Occipital lobe (tissue), 2 donors: ENCODE results near the gene MATCAP1. TPM values are rescaled to one million over a fixed set of nuclear protein-coding genes. Genes with fewer than 3 reads are reported as not detected.
A peak's percentile ranks its signal among the peaks of the same experiment; 100 is the strongest.

ENCODE experiments used
- DNase-seq: peaks from one replicate; lab custom pipeline; 2025; lab: John Stamatoyannopoulos, UW
- total RNA-seq: library from RNA; depleted of rRNA; stranded (reverse); fragments of >200 nt; gene quantifications from one replicate; pipeline ENCODE4 v1.2.3, GENCODE V29; 2014

Gene MATCAP1
- total RNA-seq, 1 donor from 2014 or later, result 49.1 TPM

DNA sequence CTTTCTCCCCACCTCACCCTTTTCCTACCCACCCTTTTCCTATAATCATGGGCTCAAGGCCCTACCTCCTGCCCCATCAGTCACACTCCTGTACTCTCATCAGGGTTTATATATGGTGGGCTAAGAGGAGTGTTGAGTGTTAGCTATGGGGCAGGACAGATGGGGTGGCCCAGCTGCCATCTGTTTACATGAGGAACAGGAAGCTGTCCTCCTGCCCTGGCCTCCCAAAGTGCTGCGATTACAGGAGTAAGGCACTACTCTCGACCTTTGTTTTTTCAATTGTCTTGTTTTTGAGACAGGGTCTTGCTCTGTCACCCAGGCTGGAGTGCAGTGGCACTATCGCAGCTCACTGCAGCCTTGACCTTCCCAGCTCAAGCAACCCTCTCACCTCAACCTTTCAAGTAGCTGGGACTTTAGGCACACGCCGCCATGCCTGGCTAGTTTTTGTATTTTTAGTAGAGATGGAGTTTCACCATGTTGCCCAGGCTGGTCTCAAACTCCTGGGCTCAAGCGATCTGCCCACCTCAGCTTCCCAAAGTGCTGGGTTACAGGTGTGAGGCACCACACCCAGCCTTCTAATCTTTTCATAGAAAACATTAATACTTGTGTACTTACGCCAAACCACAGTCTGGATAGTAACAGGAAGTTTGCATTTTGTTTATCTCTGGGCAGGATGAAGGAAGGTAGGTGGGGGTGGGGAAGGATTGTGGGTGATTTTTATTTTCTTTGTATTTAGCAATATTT, 25.7 kb downstream of the MATCAP1 start:
- no peak for DNase-seq

DNA sequence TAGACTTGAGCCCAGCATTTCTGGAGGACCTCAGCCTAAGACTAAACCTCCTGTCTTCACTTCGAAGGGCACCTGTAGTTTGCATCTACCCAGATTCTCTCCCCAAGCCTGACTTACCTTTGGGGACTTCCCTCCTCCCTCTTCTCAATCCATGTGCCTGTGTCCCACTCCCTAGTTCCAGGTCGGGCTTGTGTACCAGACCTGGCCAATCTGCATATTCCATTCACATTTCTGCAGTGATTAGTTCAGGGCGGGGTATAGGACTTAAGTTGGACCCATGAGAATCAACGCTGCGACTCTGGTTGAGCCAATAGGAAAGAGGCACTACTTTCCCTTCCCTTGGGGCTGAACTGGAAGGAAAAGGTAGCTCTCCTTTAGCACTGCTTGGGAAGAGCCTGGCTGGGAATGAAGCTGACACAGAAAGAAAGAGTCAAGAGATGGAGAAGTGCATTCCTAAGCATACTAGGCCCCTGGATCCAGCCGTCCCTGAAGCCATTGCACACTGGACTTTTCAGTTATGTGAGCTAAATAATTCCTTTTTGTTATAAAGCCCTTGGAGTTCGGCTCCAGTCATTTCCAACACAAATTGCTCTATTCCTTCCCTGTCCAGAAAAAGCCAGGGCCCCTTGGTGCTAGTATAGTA, 26.5 kb downstream of the MATCAP1 start:
- no peak for DNase-seq

DNA sequence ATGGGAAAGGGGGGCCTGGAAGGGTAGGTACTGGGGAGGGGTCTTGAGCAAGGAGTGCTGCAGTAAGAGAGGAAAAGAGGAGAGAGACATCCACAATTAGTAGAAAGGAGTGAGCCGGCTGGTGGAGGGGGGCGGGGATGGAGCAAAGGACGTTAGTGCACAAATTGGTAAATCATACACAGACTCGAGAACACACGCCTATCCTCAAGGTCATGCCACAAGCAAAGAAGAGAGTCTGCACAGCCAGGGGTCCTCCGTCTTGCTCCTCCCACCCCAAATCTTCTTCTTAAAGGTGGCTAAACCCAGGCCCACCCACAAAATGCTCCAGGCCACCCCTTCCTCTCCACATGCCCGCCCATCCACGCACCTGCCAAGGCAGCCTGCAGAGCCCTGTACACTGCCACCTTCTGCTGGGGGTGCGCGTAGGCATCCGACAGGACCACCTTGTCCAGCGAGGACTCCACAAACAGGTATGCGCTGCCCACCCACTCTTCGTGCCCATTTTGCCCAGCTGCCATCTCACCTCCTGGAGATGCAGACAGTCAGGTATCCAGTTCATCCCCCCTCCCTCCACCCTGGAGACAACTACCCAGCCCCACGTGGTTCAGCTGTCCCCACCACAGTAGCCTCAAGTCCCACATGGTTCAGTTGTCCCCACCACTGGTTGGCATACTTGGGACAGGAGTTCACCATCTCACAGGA, 27.5 kb downstream of the MATCAP1 start:
- DNase-seq, result no peak

DNA sequence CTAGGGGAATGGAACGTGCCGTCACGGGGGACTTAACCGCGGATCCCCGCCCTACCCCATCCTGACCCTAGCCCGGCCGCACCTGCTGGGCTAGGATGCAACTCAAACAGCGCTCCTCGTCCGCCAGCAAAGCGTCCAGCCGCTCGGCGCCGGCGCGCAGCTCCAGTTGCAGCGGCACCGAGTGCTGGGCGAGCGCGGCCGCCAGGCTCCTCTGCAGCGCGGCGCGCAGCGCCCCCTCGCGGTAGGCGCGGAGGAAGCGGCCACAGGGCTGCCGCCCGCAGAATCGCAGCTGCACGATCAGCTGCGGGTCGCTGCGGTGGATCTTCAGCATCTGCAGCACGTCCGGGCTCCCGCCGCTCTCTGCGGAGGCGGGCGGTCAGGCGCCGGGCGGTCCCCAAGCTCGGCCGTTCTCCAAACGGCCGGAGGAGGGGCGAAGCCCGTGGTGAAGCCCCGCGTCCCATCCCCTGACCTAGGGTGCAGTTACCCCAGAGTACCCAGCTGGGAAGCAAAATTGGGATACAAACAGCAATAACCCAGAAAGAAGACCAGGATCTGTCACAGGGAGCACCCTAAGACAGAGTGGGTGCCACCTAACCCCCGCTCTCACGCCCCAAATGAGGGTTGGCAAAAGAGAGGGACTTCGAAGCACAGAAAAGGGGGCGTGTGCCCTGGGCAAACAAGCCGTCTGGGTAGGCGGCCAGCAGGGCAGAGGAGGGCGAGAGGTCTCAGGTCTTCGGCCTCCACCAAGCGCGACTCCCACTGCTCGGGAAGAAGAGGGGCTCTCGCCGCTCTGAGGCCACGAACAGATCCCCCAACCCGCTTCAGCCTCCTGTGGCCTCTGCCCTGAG, 28.2 kb downstream of the MATCAP1 start:
- peak; percentile 69 for DNase-seq

DNA sequence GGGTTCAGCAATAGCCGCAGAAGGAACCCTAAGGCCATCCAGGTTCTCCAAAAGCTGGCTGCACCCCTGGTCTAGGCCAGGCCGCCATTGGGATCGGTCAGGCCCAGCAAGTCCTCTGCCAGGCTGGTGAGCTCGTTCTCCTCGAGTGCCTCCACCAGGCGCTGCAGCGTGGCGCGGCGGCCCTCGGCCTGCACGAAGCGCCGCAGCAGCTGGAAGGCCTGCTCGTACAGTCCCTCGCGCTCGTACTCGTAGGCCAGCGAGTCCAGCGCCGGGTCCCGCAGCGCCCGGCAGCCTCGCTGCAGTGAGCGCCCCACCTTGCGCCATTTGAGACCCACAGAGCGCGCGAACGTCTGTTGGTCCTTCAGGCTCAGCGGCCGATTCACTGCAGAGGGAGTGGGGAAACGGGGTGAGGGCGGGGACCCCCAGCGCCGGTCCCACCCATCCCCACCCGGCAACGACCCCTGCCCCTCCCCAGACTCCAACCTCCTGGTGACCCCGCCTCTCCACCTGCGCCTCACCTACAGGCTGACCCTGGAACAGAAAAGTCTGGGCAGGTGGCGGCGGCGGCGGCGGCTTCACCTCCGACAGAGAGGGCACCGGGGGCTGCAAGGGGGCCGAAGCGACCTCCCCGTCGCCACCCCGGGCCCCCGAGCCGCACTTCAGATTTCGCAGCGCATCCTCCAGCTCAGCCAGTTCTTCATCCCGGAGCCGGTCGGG, 29.0 kb downstream of the MATCAP1 start:
- DNase-seq, result no peak

DNA sequence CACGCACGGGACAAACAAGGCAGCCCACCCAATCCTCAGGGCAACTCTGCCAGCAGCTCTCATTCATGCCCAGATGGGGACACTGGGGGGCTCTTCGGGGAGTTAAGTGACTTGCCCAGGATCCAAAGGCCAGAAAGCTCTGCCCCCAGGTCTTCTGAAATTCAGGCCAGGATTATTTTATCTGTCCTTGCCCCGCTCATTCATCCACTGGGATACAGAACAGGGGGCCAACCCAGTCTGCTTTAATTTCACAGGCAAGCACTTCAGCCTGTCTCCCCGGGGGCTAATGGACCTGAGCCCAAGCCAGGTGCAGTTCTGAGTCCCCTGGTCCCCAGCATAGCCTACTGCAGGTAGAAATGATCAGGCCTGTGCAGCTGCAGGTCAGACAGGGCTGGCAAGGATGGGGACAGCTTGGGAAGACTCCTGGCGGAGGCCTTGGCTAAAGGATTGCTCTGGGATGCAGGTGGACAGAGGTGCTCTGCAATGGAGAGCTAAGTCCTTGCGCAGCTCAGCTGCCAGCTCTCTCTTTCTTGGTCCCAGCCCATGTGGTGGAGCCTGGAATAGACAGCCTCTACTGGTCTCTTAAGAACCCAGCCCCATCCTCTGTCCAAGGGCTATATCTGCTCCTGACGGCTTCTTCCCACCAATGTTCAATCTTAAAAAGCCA, 32.2 kb downstream of the MATCAP1 start:
- no peak for DNase-seq

DNA sequence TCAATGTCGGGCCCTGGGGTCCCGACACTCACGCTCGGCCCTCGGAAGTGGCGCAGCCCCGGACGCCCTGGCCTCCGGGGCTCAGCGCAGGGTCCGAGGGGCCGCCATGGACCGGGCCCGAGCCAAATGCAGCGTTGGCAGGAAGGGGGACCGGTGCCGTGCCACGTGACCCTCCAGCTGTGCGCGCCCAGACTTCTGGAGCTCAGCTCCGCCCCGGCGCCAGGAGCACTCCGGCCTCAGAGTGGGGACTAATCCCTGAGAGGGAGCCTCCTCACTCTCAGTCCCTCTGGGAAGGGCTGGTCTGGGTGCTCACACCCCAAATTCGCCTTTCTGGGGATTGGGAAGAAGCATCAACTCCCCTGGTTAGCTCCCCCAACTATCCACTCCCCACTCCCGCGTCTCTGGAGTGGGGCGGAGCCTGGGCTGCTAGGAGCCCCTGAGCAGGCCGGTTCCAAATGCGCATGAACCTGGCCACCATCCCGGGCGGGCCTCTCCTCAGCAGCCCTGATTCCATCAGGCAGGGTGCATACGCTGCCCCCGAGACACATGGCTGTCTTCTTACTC, 32.8 kb downstream of the MATCAP1 start, which contains the start of gene B3GNT9:
TSS of gene B3GNT9 (minus strand) at position 166 of the 564 bp plus-strand sequence. CDS start 513 bp downstream, outside the sequence.
- no peak for DNase-seq

DNA sequence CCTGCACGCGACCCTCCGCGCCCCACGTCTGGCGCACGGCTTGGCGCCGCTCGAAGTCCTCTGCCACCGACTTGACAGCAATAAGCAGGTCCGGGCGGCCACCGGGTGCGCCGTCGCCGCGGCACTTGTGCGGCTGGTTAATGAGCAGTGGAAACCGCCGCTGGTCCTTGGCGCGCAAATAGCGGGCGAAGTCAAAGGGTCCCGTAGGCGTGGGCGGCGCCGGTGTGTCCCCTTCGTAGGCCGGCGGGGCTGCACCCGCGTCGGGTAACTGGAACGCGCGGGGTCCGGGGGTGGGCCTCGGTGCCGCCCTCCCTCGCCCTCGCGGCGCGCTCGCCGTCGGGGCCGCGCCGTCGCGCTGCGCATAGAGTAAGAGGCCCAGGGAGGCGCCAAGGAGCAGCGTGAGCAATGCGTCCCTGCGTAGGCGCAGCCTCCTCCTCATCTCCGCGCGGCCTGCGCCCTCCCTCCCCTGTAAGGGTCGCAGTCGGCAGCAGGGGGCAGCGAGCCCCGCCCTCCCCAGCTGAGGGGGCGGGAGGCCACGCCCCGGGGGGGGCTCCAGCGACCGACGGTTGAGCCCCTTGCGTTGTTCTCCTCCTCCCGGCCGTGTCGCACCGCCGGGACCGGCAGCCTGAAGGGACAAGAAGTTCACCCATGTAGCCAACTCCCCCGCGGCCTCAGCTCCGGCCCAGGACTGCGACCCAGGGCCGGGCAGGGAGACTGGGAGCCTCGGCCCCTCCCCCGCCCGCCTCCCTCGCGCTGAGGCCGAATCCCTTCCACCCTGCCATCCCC, 33.5 kb downstream of the MATCAP1 start:
- DNase-seq, result no peak

DNA sequence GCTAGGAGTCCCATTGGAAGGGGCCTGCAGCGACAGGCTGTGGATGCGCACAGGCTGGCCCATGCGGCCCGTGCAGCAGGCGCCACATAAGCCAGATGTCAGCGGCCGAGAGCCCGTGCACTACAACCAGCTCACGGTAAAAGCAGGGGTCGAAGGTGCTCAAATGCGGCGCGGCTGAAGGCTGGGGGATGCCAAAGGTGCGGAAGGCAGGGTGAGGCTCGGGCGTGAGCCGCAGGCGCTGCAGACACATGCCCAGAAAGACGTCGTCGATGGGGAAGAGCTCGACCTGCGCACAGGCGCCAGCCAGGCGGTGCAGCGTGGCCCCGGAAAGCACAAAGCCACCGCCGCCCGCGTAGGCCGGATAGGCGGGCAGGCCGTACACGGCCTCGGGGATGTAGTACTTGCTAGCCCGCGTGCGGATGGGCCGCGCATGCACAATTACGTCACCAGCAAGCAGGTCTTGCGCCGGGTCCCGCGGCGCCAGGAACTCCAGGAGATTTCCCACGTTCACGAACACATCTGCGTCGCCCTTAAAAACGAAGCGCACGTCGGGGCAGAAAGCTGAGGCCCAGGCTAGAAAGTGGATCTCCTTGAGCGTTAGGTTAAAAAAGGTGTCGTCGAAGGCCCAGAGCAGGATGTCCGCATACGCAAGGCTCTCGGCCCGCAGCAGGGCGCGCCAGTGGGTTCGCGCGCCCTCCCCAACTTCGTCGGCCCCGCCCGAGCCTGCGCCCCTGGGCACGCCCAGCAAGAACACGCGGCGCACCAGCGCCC, 34.3 kb downstream of the MATCAP1 start:
- no peak for DNase-seq

DNA sequence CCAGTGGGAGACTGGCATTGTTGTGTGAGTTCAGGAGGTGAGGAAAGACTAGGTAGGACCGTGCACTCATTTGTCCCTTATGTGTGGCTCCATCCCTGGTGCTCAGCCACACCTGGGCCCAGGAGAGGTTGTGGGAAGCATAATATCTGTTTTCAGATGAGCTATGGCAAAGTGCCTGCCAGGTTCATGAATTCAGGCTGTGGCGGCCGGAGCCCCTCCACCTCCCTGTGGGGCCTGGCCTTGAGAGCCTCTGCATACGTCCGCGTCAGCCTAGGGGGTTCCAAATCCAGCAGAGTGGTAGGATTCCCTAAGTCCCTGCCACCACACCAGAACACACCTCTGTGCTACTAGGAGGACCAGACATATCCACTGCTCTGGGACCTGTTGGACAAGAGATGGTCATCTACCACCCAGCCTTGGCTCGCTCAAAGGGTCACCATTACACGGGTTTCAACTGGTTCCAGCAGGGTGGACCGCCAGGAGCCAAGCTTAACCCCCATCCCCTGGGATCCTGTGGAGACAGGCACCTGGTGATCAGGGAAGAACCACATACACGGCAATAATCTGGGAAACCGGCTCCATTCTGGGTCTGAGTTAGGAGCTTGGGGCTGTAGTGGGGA, 35.0 kb downstream of the MATCAP1 start:
- DNase-seq, result no peak

DNA sequence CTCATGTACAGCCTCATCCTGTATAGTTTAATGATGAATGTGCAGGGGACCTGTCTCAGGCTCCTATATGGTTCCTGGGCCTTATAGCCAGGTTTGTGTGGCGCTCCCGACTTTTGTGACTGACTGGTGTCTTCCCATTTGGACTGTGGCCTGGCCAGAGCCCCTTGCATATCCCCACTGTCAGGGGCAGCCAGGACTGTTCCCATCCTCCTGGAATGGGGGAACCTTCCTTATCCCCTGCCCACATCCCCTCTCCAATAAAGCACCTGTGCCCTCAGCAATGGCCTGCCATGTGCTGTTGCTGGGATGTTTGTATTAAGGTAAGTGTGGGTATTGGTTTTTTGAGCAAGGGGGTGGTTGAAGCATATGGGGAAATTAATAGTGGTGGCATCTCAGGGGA, 35.5 kb downstream of the MATCAP1 start:
- no peak for DNase-seq

DNA sequence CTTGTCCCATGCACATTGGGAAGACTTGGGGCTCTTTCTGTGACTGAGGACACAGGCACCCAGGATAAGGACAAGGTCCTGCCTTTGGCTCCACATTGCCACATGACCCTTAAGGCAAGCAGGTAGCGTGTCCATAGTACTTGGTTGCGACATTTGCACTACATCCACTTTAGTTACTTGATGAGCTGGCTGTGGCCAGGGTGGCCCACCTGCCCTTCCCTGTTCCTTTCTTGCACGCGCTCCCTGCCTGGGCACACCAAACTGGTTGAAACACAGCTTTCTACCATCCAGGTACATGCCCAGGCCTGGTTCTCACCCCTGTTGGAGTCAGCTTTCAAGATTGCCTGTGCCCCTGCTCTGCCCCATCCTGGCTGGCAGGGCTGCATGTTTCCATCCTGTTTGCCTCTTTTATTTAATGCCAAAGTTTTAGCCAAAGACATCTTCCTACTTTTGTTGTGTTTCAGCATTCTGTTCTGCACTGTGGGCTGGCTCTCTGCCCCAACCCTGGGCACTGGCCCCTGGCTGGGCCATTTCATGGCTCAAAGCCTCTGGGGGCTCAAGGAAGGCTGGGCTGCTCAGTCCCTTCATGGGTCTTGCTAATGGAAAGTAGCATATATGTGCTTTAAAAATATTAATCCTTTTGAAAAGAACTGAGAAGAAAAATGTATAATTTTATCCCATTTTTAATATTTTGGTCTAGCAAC, 36.2 kb downstream of the MATCAP1 start:
- no peak for DNase-seq

DNA sequence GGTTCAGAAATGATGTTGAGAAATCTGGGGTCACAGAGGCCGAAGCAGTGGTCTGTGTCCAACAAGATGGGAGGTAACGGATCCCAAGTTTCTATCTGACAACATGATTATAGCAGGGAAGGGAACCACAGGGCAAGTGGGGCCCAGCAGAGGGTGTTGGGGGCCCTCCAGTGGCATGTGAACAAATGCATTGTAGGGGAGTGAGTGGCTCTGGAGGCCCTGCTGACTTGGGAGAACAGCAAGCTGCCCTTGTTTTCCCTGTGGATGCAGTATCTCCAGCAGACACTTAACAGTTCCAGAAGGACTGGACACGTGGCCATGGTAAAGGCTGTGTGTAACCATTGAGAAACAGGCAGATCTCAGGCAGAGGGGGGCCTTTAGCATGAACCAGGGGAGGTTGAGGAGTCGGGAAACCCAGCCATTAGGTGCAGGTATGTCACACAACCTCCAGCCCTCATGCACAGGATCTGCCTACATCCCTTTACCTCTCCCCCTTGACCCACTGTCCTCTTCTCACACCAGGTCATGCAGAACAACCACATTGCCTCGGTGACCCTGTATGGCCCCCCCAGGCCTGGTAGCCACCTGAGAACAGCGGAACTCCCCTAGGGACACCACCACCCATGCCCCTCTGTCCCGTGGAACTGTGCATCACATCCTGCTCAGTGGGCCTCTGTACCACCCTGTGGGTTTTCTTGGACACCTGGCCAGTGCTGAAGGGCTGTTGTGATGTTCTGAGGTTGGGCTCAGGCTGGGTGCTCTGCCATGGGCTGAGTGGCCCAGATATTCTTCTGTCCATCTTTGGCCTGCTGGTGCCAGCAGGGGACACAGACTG, 37.0 kb downstream of the MATCAP1 start:
- DNase-seq, result no peak

DNA sequence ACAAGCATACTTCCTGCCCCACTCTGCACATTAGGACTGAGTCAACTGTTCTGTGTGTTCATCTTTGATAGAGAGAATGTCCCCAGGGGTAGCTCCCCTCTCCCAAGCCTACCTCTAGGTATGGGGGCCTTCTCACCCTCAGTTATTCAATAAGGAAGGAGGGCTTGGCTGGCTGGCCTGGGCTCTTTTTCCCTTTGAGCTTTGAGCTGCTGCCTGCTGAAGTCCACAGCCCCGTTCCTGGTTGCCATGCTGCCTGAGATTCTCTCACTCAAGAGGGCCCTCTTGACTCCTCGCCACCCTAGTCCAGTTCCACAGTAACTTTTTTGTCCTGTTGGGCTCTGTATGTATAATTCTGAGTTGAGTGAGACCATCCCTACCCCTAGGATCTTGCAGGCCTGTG, 38.0 kb downstream of the MATCAP1 start:
- no peak for DNase-seq

DNA sequence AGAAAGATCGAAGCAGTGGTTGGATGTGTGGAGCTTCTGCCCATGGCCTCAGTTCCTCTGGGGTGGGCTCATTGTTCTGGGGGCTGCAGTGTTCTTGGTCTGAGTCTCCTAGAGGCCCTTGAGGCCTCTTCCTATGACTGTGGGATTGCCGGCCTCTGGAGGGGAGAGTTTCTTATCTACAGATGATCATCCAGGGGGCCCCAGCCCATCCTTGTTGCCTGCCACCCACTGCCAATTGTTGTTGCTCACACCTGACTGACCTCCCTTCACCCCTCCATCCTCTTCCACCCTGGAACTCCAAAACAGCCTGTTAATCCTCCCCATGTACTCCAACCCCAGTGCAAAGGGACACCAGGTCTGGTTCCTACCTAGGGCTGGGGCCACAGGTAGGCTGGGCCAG, 38.8 kb downstream of the MATCAP1 start:
- no peak for DNase-seq

DNA sequence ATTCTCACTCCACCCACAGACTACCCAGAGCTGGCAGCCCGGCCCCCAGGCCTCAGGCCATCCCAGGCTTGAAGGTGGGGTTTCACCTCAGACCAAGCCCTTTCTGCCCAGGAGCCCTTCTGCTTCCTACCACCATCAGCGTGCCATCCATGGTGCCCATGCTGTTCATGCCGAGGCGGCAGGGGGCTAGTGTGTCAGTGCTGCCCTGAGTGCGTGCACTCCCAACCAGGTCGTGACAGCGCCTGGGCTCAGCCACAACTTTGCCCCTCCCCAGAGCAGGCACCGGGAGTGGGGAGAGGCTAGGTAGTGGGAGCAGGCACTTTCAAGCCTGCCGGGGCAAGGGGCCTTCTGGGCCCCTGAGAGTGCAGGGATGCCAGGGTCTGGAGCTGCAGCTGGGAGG, 41.4 kb downstream of the MATCAP1 start:
- no peak for DNase-seq
